ENCODE results near the gene SV2B.
"Not testable (repeated sequence)": the region's sequence is repeated elsewhere in the genome, so short reads cannot be mapped to it uniquely, and the experiment has no call there.

Gene SV2B

GRCh38 chr15:91329914-91330313, 229.9 kb downstream of the SV2B start:
- DNase-seq = no peak

GRCh38 chr15:91331581-91331980, 231.5 kb downstream of the SV2B start:
- no peak for DNase-seq

- DNase-seq = no peak
Observed at GRCh38 chr15:91335702-91336101, 235.6 kb downstream of the SV2B start.

- no peak for DNase-seq
Observed at GRCh38 chr15:91336687-91337086, 236.6 kb downstream of the SV2B start.

GRCh38 chr15:91338766-91339165, 238.7 kb downstream of the SV2B start:
- DNase-seq = no peak

GRCh38 chr15:91342097-91342496, 242.0 kb downstream of the SV2B start:
- DNase-seq = no peak

- DNase-seq = not testable (repeated sequence)
Observed at GRCh38 chr15:91344912-91345311, 244.9 kb downstream of the SV2B start.

GRCh38 chr15:91345736-91346135, 245.7 kb downstream of the SV2B start:
- DNase-seq = no peak

- no peak for DNase-seq
Observed at GRCh38 chr15:91346259-91346658, 246.2 kb downstream of the SV2B start.

GRCh38 chr15:91348752-91349500, 248.9 kb downstream of the SV2B start:
- DNase-seq = no peak

All from NCI-H2171 (cell line).